ENCODE data around the gene FLNB. TPM values are rescaled to one million over a fixed set of nuclear protein-coding genes. Genes with fewer than 3 reads are reported as not detected.

The FLNB gene
- total RNA-seq, 1 donor from 2014 or later = 514 TPM

GRCh38 chr3:58164199-58164879 lies 156.1 kb downstream of the FLNB start:
- DNase-seq (ENCODE audit: low spot score) (peak; percentile 83), ATAC-seq (peak; percentile 16)
- intact Hi-C loops (cut with DNase I) = no loop called here

GRCh38 chr3:58164906-58165821 lies 156.9 kb downstream of the FLNB start:
- DNase-seq (ENCODE audit: low spot score) (no peak), ATAC-seq (peak; percentile 69)
- intact Hi-C loops (cut with DNase I) = no loop called here

GRCh38 chr3:58167431-58168351 lies 159.5 kb downstream of the FLNB start:
- ATAC-seq (peak; percentile 63), DNase-seq (ENCODE audit: low spot score) (peak; percentile 83)
- intact Hi-C loops (cut with DNase I) = no loop called here

- ATAC-seq = no peak
- no peak for DNase-seq (ENCODE audit: low spot score)
- intact Hi-C loops (cut with DNase I) = no loop called here
These were observed 160.3 kb downstream of the FLNB start for GRCh38 chr3:58168498-58168897.

GRCh38 chr3:58169371-58169770 lies 161.1 kb downstream of the FLNB start:
- no peak for DNase-seq (ENCODE audit: low spot score)
- intact Hi-C loops (cut with DNase I) = no loop called here
- ATAC-seq = no peak

GRCh38 chr3:58170376-58170775 lies 162.2 kb downstream of the FLNB start:
- intact Hi-C loops (cut with DNase I) = no loop called here
- ATAC-seq = no peak
- no peak for DNase-seq (ENCODE audit: low spot score)

- intact Hi-C loops (cut with DNase I) = no loop called here
- DNase-seq (ENCODE audit: low spot score) = no peak
- ATAC-seq = no peak
These were observed 162.9 kb downstream of the FLNB start for GRCh38 chr3:58171126-58171525.

- intact Hi-C loops (cut with DNase I) = no loop called here
These were observed 164.9 kb downstream of the FLNB start for GRCh38 chr3:58173029-58173668.

GRCh38 chr3:58173669-58174398 lies 165.6 kb downstream of the FLNB start:
- no peak for DNase-seq (ENCODE audit: low spot score)
- no peak for ATAC-seq
- intact Hi-C loops (cut with DNase I) = no loop called here

More at GRCh38 chr3:58173029-58173668, 164.9 kb downstream of the FLNB start:
- DNase-seq (ENCODE audit: low spot score) (no peak), ATAC-seq (no peak)

- intact Hi-C loops (cut with DNase I) = loop anchor here (5.0 kb wide), 2 partner anchors 122 to 168 kb away; partner anchors contain the start of gene FLNB
- DNase-seq (ENCODE audit: low spot score) = no peak
- ATAC-seq = no peak
These were observed 166.9 kb downstream of the FLNB start for GRCh38 chr3:58175187-58175436.

GRCh38 chr3:58175437-58176184 lies 167.4 kb downstream of the FLNB start:
- no peak for DNase-seq (ENCODE audit: low spot score)
- intact Hi-C loops (cut with DNase I) = loop anchor here (5.0 kb wide), 2 partner anchors 122 to 168 kb away; partner anchors contain the start of gene FLNB
- no peak for ATAC-seq

GRCh38 chr3:58176185-58176530 lies 167.9 kb downstream of the FLNB start:
- DNase-seq (ENCODE audit: low spot score) = no peak
- no peak for ATAC-seq
- intact Hi-C loops (cut with DNase I) = loop anchor here (5.0 kb wide), 2 partner anchors 121 to 169 kb away; partner anchors contain the start of gene FLNB

GRCh38 chr3:58176827-58177489 lies 168.7 kb downstream of the FLNB start:
- ATAC-seq (no peak), DNase-seq (ENCODE audit: low spot score) (peak; percentile 47)
- intact Hi-C loops (cut with DNase I) = loop anchor here (5.0 kb wide), 2 partner anchors 120 to 170 kb away; partner anchors contain the start of gene FLNB

GRCh38 chr3:58177747-58178527 lies 169.7 kb downstream of the FLNB start:
- intact Hi-C loops (cut with DNase I) = loop anchor here (5.0 kb wide), 2 partner anchors 119 to 171 kb away; partner anchors contain the start of gene FLNB
- peak; percentile 98 for DNase-seq (ENCODE audit: low spot score)
- ATAC-seq = peak; percentile 90

- intact Hi-C loops (cut with DNase I) = loop anchor here (5.0 kb wide), 2 partner anchors 119 to 171 kb away; partner anchors contain the start of gene FLNB
- ATAC-seq = no peak
- no peak for DNase-seq (ENCODE audit: low spot score)
These were observed 170.5 kb downstream of the FLNB start for GRCh38 chr3:58178528-58179234.

All from sciatic nerve (tissue), 2 donors.